Neuron (in vitro differentiated cells): Measurements from ENCODE around the gene PNMA8C.
"Not testable (repeated sequence)": the region's sequence is repeated elsewhere in the genome, so short reads cannot be mapped to it uniquely, and the experiment has no call there.

Source experiments
- H2AFZ ChIP-seq: one replicate; pipeline ENCODE4 v1.6.1; 2013; ENCODE audit warnings: low read depth, mild to moderate bottlenecking, inconsistent platforms, low read length, moderate library complexity
- H3K27me3 ChIP-seq: one replicate; pipeline ENCODE4 v1.6.1; 2013; ENCODE audit warnings: low read length; ENCODE audit not compliant: insufficient read depth
- H3K36me3 ChIP-seq: one replicate; pipeline ENCODE4 v1.6.1; 2013; ENCODE audit warnings: low read length; ENCODE audit not compliant: insufficient read depth
- H3K4me1 ChIP-seq: one replicate; pipeline ENCODE4 v1.6.1; 2013; ENCODE audit warnings: low read length; ENCODE audit not compliant: insufficient read depth
- H3K4me3 ChIP-seq: 2 replicates; pipeline ENCODE4 v1.5.1; 2013; ENCODE audit warnings: mild to moderate bottlenecking, low read length, moderate library complexity
- H3K9me3 ChIP-seq: one replicate; pipeline ENCODE4 v1.6.1; 2013; ENCODE audit warnings: low read length

Gene PNMA8C

DNA sequence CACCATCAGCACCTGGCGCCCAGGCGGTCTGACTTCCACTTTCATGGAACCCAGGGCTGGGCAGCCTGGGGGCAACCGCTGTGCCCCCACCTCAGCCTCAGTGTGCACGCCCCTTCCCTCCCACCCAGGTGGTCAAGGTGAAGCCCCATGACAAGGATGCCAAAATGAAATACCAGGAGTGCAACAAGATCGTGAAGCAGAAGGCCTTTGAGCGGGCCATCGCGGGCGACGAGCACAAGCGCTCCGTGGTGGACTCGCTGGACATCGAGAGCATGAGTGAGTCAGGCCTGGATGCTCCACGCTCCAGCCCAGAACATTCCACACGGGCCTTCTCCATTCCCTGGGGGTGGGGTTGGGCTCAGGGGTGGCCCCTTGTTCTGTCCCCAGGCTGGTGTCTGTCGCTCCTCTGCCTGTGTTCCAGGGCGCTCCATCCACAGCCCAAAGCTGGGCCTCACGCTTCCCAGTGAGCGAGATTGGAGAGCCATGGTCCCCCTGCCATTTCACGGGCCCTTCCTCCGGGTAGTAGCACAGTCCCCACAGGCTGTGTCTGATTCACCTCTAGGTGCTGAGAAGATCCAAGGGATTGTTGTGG lies 53.2 kb downstream of the PNMA8C start:
- H3K9me3 ChIP-seq, H3K4me3 ChIP-seq, H2AFZ ChIP-seq, H3K4me1 ChIP-seq, H3K27me3 ChIP-seq: not testable (repeated sequence)
- peaks cover 65% of the 10 kb centered on the region for H3K36me3 ChIP-seq
